ENCODE measurements around the gene NFIC. TPM values are rescaled to one million over a fixed set of nuclear protein-coding genes. Genes with fewer than 3 reads are reported as not detected.
A peak's percentile ranks its signal among the peaks of the same experiment; 100 is the strongest.

The NFIC gene
- total and polyA plus RNA-seq, 10 of the 15 experiments (the other 5 are each of a cell fraction or from before 2014, with no cell fraction given): 0.71 to 53.5 (median 10.2) TPM

DNA sequence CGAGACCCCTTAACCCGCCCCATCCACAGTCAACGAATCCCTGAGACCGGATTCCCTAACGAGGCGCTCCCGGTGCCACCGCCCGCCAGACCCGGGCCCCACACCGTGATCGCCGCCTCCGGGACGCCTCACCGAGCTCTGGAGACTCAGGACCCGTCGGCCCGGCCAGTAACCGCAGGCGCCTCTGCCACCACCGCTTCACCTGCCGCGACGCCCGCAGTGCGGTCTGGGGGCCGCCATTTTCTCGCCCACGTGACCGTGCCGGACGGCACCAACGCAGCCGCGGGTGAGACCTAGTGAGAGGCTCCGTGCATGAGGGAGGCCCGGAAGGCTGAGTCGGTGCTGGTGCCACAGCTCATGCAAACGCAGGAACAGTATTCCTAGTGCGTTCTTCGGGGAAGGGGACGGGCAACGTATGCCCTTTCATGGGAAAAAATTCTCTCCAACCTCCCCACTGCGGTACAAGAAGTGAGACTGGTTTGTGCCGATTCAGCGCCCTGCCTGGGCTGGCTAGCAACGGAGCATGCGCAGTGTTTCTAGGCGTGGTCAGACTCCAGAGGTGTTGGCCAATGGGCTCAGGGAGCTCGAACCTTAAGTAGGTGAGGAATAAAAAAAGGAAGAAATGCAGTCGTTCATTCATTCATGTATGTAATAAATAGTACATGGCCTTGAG lies 134.2 kb downstream of the NFIC start, which contains the start of gene DOHH (continued):
- TF ChIP-seq PAX5 (IDR thresholded peaks at IDR 0.05; ENCODE audit: borderline replicate concordance, low read depth, low read length) (no peak; the same call in 1 of the 2 replicates), BHLHE40 (IDR thresholded peaks at IDR 0.05; ENCODE audit: borderline replicate concordance in 1 of 2, low read depth in 2 of 2, low read length in 1 of 2) (peak; percentile 99), SPI1 (IDR thresholded peaks at IDR 0.05; ENCODE audit: borderline replicate concordance, insufficient read depth, low read depth, low read length) (no peak), RFX5 (IDR thresholded peaks at IDR 0.05; ENCODE audit: low read depth, low read length) (peak; percentile 42; the same call in 1 of the 2 replicates), CREB1 (IDR thresholded peaks at IDR 0.05; ENCODE audit: low read depth) (no peak; the same call in 1 of the 2 replicates), HCFC1 (IDR thresholded peaks at IDR 0.05; ENCODE audit: low read length) (peak; percentile 69), MTA3 (IDR thresholded peaks at IDR 0.05; ENCODE audit: borderline replicate concordance, low read length) (no peak), CEBPB (IDR thresholded peaks at IDR 0.05; ENCODE audit: borderline replicate concordance in 1 of 2, low read depth in 2 of 2, low read length in 2 of 2) (no peak), SKIL (IDR thresholded peaks at IDR 0.05; ENCODE audit: low read depth, poor library complexity, severe bottlenecking) (peak; percentile 97), TARDBP (IDR thresholded peaks at IDR 0.05; ENCODE audit: borderline replicate concordance) (0 out of 2 replicates have a peak, but pooled peaks have one; percentile 66), USF2 (IDR thresholded peaks at IDR 0.05; ENCODE audit: borderline replicate concordance, low read depth, low read length) (peak; percentile 94), IRF4 (IDR thresholded peaks at IDR 0.05; ENCODE audit: low read depth, low read length) (no peak), IKZF2 (IDR thresholded peaks at IDR 0.05) (peak; percentile 33 to 75; a peak in 3 of 4 replicates), SREBF1 (IDR thresholded peaks at IDR 0.05; ENCODE audit: low read length) (peak; percentile 98), YY1 (IDR thresholded peaks at IDR 0.05; ENCODE audit: low read depth, low read length) (peak; percentile 99), LARP7 (IDR thresholded peaks at IDR 0.05) (peak; percentile 77), BRCA1 (IDR thresholded peaks at IDR 0.05; ENCODE audit: low read depth, low read length) (peak; percentile 41; the same call in 1 of the 2 replicates)
- TF ChIP-seq, protein P1, sequence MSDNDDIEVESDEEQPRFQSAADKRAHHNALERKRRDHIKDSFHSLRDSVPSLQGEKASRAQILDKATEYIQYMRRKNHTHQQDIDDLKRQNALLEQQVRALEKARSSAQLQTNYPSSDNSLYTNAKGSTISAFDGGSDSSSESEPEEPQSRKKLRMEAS (IDR thresholded peaks at IDR 0.05; ENCODE audit: low read depth, low read length): peak; percentile 98
- TF ChIP-seq, protein P2, sequence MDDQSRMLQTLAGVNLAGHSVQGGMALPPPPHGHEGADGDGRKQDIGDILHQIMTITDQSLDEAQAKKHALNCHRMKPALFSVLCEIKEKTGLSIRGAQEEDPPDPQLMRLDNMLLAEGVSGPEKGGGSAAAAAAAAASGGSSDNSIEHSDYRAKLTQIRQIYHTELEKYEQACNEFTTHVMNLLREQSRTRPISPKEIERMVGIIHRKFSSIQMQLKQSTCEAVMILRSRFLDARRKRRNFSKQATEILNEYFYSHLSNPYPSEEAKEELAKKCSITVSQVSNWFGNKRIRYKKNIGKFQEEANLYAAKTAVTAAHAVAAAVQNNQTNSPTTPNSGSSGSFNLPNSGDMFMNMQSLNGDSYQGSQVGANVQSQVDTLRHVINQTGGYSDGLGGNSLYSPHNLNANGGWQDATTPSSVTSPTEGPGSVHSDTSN (IDR thresholded peaks at IDR 0.05; ENCODE audit: insufficient replicate concordance, low read depth, low read length): no peak
- TF ChIP-seq, protein P3, sequence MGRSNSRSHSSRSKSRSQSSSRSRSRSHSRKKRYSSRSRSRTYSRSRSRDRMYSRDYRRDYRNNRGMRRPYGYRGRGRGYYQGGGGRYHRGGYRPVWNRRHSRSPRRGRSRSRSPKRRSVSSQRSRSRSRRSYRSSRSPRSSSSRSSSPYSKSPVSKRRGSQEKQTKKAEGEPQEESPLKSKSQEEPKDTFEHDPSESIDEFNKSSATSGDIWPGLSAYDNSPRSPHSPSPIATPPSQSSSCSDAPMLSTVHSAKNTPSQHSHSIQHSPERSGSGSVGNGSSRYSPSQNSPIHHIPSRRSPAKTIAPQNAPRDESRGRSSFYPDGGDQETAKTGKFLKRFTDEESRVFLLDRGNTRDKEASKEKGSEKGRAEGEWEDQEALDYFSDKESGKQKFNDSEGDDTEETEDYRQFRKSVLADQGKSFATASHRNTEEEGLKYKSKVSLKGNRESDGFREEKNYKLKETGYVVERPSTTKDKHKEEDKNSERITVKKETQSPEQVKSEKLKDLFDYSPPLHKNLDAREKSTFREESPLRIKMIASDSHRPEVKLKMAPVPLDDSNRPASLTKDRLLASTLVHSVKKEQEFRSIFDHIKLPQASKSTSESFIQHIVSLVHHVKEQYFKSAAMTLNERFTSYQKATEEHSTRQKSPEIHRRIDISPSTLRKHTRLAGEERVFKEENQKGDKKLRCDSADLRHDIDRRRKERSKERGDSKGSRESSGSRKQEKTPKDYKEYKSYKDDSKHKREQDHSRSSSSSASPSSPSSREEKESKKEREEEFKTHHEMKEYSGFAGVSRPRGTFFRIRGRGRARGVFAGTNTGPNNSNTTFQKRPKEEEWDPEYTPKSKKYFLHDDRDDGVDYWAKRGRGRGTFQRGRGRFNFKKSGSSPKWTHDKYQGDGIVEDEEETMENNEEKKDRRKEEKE (IDR thresholded peaks at IDR 0.05): peak; percentile 99
